Measurements from ENCODE around the gene RNF14. TPM values are rescaled to one million over a fixed set of nuclear protein-coding genes. Genes with fewer than 3 reads are reported as not detected.

RNF14 gene
- total RNA-seq, 4 donors from 2014 or later, result 72.6 to 115 (median 96.9) TPM

DNA sequence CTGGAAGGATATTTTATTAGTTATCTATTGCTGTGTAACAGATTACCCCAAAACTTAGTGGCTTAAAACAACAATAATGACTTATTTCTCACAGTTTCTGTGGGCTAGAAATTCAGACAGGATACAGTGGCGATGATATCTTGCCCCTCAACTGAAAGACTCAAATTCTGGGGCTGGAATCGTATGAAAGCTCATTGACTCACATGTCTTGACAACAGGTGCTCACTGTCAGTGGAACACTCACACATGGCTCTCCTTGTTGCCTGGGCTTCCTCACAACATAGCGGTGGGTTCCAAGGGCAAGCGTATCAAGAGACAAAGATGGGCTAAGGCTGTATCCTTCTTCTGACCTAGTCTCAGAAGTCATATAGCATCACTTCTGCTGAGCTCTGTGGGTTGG, 47.7 kb downstream of the RNF14 start:
- WGBS, 2 donors (ENCODE audit: low coverage in 1 of 2), result 76 to 91% methylated on average over 2 to 4 of the region's 4 CpGs
- Histone ChIP-seq H3K4me3 (no peak overlapping the region), H3K36me3 (peaks cover 0 to 1% of the 10 kb centered on the region in 2 donors), H3K27ac (peak overlapping the region in 1 of 4 donors; percentile 23), H3K27me3 (no peaks in the 10 kb centered on the region), H3K9me3 (peaks cover 0 to 8% (median 0%) of the 10 kb centered on the region in 3 donors), H3K4me1 (peaks cover 0 to 34% (median 0%) of the 10 kb centered on the region in 3 donors)
- ATAC-seq, result no peak
- TF ChIP-seq POLR2AphosphoS5 (IDR thresholded peaks at IDR 0.05), result no peak

DNA sequence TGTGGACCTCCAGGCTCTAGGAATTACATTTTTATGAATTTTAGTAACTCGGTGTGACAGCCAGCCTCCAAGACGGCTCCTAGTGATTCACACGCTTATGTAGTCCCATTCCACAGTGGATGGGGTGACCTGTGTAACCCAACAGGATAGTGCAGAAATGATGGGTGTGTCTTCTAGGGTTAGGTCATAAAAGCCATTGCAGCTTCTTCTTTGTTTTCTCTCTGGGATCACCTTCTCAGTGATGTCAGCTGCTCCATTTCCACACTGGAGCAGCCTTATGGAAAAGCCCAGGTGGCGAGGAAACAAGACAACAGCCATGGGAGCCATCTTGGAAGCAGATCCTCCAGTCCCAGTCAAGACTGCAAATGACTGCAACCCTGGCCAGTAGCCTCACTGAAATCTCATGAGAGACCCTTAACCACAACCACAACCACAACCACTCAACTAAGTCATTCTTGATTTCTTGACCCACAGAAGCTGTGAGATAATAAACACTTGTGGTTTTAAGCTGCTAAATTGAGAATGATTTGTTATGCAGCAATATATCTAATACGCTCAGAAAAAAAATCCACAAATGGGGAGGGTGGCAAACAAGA, 49.0 kb downstream of the RNF14 start:
- TF ChIP-seq POLR2AphosphoS5 (IDR thresholded peaks at IDR 0.05) (no peak), EP300 (IDR thresholded peaks at IDR 0.05) (no peak), POLR2A (IDR thresholded peaks at IDR 0.05) (no peak)
- TF ChIP-seq, protein P1, sequence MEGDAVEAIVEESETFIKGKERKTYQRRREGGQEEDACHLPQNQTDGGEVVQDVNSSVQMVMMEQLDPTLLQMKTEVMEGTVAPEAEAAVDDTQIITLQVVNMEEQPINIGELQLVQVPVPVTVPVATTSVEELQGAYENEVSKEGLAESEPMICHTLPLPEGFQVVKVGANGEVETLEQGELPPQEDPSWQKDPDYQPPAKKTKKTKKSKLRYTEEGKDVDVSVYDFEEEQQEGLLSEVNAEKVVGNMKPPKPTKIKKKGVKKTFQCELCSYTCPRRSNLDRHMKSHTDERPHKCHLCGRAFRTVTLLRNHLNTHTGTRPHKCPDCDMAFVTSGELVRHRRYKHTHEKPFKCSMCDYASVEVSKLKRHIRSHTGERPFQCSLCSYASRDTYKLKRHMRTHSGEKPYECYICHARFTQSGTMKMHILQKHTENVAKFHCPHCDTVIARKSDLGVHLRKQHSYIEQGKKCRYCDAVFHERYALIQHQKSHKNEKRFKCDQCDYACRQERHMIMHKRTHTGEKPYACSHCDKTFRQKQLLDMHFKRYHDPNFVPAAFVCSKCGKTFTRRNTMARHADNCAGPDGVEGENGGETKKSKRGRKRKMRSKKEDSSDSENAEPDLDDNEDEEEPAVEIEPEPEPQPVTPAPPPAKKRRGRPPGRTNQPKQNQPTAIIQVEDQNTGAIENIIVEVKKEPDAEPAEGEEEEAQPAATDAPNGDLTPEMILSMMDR (IDR thresholded peaks at IDR 0.05), result no peak
- H3K27me3 ChIP-seq, result no peaks in the 10 kb centered on the region
- no peak overlapping the region for H3K4me3 ChIP-seq
- no peak overlapping the region for H3K27ac ChIP-seq
- ATAC-seq, result no peak
- H3K9me3 ChIP-seq, result peaks cover 0 to 8% (median 0%) of the 10 kb centered on the region in 3 donors
- no peaks in the 10 kb centered on the region for H3K36me3 ChIP-seq
- WGBS, 2 donors (ENCODE audit: low coverage in 1 of 2), result 77 to 89% methylated on average over 3 of the region's 5 CpGs
- peaks cover 0 to 25% (median 0%) of the 10 kb centered on the region in 3 donors for H3K4me1 ChIP-seq

DNA sequence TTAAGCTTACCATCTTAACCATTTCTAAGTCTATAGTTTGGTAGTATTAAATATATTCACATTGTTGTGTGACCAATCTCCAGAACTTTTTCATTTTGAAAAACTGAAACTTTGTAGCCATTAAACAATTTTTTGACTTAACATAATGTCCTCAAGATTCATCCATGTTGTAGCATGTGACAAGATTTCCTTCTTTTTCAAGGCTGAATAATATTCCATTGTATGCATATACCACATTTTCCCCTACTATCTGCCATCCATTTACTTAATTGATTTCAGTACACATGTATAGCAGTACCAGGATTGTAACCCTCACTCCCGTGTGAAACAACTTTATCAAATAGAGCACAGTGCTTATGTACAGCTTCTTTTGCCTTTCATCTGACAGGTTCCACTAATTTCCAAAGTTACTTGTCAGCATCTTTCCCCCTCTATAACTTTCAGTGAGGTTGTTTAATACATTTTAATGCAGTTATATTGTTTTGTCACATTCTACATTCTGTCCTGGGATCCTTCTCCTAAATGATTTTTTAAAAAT, 51.3 kb downstream of the RNF14 start:
- H3K27me3 ChIP-seq, result no peaks in the 10 kb centered on the region
- H3K9me3 ChIP-seq, result peaks cover 0 to 8% (median 0%) of the 10 kb centered on the region in 3 donors
- WGBS, 2 donors (ENCODE audit: low coverage in 1 of 2), result 69 to 92% methylated on average over 1 of the region's 1 CpG
- no peak overlapping the region for H3K4me3 ChIP-seq
- peaks cover 0 to 7% (median 0%) of the 10 kb centered on the region in 3 donors for H3K4me1 ChIP-seq
- H3K36me3 ChIP-seq, result no peaks in the 10 kb centered on the region
- H3K27ac ChIP-seq, result no peak overlapping the region
- ATAC-seq, result no peak
- no peak for TF ChIP-seq EP300 (IDR thresholded peaks at IDR 0.05)
- no peak for TF ChIP-seq POLR2A (IDR thresholded peaks at IDR 0.05)
- no peak for TF ChIP-seq POLR2AphosphoS5 (IDR thresholded peaks at IDR 0.05)

DNA sequence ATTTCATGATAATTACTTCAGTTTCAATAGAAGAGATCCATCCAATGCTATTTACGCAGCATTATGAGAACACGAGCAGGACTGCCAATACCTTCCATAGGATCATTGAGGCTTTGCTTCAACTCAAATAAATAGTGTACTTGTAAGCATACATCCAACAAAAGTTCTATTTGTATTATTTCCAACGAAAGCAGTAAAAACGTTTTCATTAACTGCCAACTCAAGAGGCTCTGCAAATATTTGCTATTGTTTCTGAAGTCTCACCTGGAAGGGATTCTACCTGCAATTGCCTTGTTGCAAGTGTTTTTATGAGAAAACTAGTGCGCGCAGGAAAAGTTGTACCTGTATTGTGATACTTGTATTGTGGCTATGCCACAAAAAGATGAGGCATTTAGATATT, 54.9 kb downstream of the RNF14 start:
- peaks cover 0 to 5% (median 3%) of the 10 kb centered on the region in 3 donors for H3K4me1 ChIP-seq
- H3K9me3 ChIP-seq, result peaks cover 0 to 8% (median 0%) of the 10 kb centered on the region in 3 donors
- H3K36me3 ChIP-seq, result no peaks in the 10 kb centered on the region
- no peak for ATAC-seq
- no peak overlapping the region for H3K27ac ChIP-seq
- TF ChIP-seq POLR2A (IDR thresholded peaks at IDR 0.05), result no peak
- TF ChIP-seq POLR2AphosphoS5 (IDR thresholded peaks at IDR 0.05), result no peak
- TF ChIP-seq, protein P1 (IDR thresholded peaks at IDR 0.05), result no peak
- no peak for TF ChIP-seq EP300 (IDR thresholded peaks at IDR 0.05)
- 88 to 96% methylated on average over 4 to 6 of the region's 6 CpGs for WGBS, 2 donors (ENCODE audit: low coverage in 1 of 2)
- no peaks in the 10 kb centered on the region for H3K27me3 ChIP-seq
- no peak overlapping the region for H3K4me3 ChIP-seq

DNA sequence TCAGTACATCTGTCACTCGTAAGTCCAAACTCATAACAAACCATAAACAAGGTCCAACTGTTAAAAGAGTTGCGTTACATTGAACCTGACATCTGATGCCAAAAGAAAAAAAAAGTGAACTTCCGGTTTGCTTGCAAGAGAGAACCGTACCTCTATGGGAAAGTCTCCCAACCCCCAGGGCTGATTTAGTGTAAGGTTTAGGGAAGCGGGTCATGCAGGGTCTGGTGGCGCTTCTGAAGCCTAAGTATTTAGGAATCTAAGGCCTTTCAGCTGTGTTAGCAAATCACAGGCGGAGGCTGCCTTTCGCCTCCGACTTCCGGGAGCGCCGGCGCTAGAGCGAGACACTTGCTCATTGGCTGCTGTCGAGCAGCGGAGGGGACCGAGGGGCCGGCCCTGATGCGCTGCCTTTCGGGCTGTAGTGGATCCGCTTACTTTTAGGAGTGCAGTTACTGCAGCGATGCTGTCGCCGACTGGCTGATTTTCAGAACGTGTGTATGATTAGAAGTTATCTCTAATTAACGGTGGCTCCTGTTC, 55.9 kb downstream of the RNF14 start:
- Histone ChIP-seq H3K9me3 (peaks cover 0 to 8% (median 0%) of the 10 kb centered on the region in 3 donors), H3K27ac (peak overlapping the region; percentile 83 to 88 (median 88)), H3K4me1 (peaks cover 0 to 5% (median 3%) of the 10 kb centered on the region in 3 donors), H3K27me3 (no peaks in the 10 kb centered on the region), H3K36me3 (no peaks in the 10 kb centered on the region), H3K4me3 (peak overlapping the region; percentile 45 to 49)
- peak; percentile 97 for ATAC-seq
- TF ChIP-seq EP300 (IDR thresholded peaks at IDR 0.05) (no peak), POLR2A (IDR thresholded peaks at IDR 0.05) (peak in 1 of 2 donors; percentile 18), POLR2AphosphoS5 (IDR thresholded peaks at IDR 0.05) (peak; percentile 47)
- TF ChIP-seq, protein P1 (IDR thresholded peaks at IDR 0.05), result peak in 1 of 4 experiments; percentile 22
- WGBS, 2 donors (ENCODE audit: low coverage in 1 of 2), result 0% methylated on average over 6 to 14 of the region's 26 CpGs

All from gastroesophageal sphincter (tissue), 4 donors.